HG02885 (cell line): Measurements from ENCODE around the gene LBX2.
A peak's percentile ranks its signal among the peaks of the same experiment; 100 is the strongest.

Source experiments
- ATAC-seq: cut with Tn5 transposase; IDR thresholded peaks from one replicate; pipeline ENCODE4 v1.9.1; 2021; ENCODE audit warnings: mild to moderate bottlenecking; ENCODE audit not compliant: unreplicated experiment, poor library complexity

Gene LBX2

DNA sequence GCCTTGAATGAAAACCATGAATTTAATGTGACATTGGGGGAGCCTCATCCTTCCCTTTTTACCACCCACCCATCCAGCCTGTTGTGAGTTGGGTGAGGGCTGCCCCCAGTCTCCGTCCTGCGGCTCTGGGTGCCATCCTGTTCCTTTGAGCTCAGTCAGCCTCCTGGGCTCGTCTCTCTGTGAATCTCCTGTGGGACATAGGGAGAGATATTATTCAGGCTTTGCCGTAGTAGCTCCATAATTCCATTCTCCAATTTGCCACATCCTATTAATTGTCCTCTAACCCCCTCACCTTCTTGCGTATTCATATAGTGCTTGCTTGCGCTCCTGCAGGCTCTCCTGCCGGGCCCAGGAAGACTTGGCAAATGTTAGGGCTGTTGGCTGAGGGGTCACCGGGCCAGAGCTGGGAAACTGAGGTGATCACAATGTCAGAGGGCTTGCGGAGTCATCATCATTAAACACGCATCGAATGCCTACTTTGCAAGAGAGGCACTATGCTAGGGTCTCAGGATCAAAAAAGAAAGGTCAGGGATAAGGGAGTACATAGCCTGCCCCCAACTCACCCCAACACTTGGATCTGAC, 27.3 kb upstream of the LBX2 start:
- no peak for ATAC-seq

DNA sequence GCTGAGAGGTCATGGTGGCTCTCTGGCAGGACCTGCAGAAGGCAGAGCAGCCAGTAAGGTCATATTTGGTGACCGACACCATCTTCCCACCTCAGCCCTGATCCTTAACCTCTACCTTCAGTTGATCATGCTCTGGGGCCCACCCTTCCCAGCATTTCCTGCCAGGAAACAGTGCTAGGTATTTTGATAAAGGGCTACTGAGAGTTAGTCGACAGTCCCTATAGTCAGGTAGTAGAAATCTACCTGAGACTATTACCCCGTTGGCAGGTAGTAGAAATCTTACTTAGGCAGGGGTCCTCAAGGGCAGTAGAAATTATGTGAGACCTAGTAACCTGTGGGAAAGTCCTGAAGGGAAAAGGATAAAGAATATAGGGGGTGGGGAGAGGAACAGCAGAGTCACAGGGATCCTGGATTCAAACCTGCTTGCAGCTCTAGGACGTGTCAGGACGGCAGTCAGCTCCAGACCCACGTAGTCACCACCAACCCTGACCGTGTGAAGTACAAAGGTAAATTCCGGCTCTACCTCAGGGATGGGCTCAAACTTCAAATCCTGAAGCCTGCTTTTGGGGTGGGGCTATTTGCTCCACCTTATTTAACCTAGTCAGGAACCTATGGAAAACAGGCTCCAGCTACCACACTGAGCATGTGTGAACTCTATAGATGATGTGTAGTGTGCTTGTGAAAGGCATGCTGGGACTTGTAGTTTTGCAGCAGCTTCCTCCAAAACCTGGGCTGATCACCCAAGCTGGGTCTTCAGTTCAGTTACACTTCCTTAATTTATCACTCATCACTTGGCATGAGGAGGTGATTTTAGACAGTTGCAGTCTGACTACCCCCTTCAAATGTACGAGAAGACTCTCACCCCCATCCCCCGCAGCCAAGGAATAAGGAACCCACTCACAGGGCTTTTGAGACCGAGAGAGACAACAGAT, 26.6 kb upstream of the LBX2 start, which contains the start of gene DQX1:
DQX1 (minus strand) TSS at position 515 of the 932 bp plus-strand sequence; CDS start at position 13, 502 bp downstream.
- ATAC-seq, result no peak

DNA sequence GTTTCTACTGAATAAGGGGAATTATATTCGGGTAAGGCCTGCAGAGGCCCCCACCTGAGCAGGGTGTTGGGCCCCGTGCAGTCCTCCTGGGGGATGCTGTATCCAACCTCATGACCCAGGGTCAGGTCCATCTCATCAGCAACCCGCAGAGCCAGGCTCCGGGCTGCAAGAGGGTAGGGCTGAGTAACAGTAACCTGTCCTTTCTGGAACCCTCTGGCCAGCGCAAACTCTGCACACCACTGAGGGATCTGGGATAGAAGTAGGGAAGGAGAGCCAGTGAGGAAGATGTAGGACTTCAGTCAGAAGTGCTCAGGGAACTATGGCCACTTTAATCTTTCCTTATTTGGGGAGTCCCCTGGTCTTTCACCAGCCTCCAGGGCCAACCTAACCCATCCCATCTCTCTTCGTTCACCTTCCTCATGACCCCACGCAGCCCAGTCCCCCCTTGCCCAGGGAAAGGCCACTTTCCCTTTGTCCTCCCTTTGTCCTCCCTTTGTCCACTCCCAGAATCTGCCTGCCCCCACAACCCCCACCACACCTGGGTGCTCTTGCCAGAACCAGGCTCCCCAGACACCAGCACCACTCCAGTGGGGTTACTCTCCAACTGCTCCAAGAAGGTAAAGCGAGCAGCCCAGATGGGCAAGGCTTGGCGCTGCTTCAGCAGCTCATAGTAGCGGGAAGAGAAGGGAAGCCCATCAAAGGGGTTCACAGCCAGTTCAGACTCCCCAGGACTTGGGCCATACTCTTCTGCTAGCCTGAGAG, 25.7 kb upstream of the LBX2 start:
- no peak for ATAC-seq

DNA sequence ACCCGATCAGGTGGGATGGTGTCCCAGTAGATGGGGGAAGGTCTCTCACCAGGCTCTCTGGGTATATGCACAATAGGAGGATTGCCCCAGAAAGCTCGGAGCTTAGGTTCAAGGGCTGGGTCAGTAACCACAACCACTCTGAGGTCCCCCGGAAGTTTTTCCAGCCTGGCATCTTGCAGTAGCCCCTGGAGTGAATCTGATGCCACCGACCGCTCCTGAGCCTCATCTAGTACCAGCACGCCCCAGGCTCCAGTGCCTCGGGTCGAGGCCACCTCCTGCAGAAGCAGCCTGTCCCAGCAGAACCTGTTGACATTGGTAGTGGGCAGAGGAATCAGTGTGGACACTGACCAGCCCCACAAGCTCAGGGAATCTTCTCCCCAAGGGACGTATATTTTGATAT, 24.6 kb upstream of the LBX2 start:
- no peak for ATAC-seq

DNA sequence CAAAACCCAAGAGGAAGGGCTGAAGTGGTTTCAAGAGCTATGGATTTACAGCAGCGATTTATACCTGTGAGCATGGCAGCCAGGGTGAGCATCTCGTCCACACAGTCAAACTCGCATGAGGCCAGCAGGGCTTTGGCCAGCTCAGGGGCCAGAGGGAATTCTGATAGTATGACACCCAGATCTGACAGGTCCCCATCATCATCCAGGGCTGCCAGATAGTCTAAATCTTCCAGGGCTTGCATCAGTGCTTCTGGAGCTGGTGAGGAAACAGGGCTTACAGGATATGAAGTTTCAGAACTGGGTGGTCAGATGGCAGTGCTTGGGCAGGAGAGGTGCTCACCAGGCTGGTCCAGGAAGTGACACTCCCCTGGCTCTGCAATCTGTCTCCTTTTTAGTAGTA, 23.1 kb upstream of the LBX2 start:
- no peak for ATAC-seq

- ATAC-seq, result no peak
Observed at GRCh38 chr2:74516650-74517049, 17.2 kb upstream of the LBX2 start.

DNA sequence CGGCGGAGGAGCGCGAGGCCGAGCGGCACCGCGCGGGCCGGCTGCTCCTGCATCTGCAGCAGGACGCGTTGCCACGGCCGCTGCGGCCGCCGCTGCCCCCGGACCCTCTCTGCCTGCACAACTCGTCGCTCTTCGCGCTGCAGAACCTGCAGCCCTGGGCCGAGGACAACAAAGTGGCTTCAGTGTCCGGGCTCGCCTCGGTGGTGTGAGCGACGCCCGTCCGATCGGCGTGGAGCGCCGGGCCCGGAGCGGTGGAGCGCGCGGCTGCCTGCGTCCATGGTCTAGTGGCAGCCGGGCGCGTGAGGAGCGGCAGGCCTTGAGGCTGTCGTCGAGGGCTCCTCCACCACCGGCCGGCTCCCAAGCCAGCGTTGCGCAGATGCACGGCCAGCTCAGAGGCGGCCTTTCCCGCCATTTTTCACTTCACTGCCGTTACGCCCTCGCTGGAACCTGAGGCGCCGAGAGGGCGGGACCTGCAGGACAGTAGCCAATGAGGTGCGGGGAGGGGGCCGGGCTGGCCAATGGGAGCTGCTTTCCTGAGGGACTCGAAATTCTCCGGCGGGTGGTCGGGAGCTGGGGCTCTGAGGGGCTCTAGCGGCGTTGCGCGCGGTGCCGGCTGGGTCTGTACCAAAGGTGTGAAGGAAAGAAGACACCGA, 16.7 kb upstream of the LBX2 start:
- peak; percentile 75 for ATAC-seq

DNA sequence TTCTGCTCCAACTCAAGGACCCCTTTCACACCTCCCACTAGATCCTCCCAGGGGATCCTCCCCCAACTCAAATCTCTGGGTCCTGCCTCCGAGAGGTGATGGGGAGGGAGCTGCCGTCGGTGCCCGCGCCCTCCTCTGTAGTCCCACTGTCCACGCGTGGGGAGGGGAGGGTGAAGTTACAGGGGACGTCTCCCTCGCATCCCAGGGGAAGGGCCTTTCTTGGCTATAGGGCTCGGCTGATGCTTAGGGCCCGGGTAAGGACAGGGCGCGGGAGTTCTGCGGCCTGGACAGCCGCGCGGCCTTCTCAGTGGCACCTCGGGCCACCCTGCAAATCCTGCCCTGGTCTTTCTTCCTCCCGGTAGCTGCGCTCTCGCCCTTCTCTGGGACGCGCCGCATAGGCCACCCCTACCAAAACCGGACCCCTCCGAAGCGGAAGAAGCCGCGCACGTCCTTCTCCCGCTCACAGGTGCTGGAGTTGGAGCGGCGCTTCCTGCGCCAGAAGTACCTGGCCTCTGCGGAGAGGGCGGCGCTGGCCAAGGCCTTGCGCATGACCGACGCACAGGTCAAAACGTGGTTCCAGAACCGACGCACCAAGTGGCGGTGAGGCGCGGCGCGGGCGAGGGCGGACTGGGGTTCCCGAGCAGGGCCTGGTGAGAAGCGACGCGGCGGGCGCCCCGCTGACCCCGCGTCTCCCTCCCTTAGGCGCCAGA, 16.0 kb upstream of the LBX2 start:
- ATAC-seq, result peak; percentile 24

DNA sequence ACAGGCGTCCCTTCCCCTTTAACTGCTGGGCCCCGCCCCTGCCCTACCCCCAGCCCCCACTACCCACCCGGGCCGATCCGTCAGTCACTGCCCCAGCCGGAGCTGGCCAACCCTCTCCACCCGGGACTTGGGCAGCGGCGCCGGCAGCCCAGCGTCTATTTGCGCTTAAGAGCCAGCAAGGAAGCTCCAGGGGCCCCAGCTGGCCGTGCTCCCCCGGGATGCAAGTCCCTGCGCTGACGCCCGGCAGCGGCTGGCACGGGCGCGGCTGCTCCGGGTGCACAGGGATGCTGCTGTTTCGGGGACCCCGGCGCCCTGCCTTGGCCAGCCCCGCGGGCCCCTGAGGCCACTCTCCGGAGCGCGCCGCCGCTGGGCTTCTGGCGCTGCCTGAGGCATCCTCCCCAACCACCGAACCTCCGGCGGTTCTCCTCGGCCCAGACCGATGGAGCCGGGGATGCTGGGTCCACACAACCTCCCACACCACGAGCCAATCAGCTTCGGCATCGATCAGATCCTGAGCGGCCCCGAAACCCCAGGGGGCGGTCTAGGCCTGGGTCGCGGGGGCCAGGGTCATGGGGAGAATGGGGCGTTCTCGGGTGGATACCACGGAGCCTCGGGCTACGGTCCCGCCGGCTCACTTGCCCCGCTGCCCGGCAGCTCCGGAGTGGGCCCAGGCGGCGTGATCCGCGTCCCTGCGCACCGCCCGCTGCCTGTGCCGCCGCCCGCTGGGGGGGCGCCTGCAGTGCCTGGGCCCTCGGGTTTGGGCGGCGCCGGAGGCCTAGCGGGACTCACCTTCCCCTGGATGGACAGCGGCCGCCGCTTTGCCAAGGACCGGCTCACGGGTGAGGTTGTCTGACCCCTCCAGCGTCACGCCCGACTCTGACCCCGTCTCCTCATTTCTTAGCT, 15.2 kb upstream of the LBX2 start, which contains the start of gene TLX2:
TLX2 (plus strand) TSS at position 83 of the 903 bp plus-strand sequence; CDS start at position 440, 357 bp downstream.
- no peak for ATAC-seq

DNA sequence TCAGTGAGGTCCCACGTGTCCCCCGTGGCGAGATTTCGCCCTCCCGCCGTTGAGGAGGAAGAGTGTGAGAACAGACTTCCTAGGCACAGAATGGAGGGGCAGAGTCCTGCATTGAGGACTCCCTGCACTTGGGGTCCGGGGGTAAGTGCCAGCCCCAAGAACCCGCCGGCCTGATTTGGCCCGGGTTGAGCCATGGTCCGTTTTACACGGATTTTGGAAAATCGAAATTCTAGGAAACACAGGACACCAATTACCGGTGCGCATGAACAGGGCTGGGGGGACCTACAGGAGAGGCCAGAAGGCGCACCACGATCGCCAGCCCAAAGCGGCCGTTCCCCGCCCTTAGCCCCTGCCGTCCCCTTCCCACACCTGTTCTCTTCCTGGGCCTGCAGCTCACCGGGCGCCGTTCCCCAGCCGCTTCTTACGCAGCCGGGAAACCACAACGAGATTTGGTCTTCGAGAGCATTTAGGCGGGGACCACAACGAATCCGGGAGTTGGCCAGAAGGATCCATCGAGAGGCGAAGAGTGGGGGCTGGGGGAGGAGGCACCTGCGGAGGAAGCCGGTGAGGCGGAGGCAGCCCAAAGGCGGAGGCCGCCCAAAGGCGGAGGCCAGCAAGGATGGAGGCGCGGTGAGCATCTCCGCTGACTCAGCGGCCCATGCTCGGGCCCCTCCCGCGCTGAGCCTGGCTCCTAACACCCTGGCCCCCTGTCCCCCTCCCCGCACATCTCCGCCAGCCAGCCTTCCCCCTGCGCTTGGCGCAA, 14.4 kb upstream of the LBX2 start:
- ATAC-seq, result no peak

GRCh38 chr2:74512744-74513604, 13.6 kb upstream of the LBX2 start:
- ATAC-seq, result no peak

DNA sequence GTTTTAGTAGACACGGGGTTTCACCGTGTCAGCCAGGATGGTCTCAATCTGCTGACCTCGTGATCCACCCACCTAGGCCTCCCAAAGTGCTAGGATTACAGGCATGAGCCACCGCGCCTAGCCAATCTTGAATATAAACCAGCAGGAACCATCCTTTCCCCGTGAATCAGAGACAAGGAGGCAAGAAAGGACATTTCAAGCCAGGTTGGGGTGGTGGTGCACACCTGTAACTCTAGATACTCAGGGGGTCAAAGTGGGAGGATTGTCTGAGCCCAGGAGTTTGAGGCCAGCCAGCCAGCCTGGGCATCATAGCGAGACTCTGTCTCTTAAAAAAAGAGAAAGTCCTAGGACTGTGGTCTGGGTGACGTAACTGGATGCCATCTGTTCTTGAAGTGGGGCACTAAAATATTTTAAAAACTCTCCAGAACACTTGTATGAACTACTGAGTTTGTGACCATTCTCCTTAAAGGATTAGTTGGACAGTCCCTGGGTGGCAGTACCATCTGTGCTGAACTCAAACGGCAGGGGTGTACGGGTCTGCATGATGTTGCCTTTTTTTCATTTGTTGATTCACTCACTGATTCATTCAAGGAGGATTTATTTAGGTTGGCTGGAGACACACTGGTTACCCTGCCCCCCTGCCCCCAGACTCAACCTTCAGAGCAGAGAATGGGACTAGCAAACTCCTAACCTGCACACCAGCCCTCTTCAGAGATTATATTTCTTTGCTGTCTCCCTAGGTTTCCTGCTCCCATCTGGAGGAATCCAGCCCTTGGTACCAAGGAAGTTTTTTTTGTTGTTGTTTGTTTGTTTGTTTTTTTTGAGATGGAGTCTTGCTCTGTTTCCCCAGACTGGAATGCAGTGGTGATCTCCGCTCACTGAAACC, 11.9 kb upstream of the LBX2 start:
- ATAC-seq, result no peak

DNA sequence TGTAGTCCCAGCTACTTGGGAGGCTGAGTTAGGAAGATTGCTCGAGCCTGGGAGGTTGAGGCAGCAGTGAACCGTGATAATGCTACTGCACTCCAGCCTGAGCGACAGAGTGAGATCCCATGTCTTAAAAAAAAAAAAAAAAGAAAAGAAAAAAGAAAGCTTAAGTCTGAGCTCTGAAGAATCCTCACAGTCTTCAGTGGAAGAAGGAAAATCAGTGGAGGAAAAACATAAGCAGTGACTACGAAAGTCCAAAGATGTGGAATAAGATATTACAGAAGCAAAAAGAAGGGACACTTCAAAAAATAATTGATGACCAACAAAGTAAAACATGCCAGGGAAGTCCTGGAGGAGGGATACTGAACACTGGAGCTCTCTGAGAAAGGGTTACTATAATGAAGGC, 10.9 kb upstream of the LBX2 start:
- ATAC-seq, result no peak

GRCh38 chr2:74507926-74508520, 8.6 kb upstream of the LBX2 start:
- ATAC-seq, result no peak

DNA sequence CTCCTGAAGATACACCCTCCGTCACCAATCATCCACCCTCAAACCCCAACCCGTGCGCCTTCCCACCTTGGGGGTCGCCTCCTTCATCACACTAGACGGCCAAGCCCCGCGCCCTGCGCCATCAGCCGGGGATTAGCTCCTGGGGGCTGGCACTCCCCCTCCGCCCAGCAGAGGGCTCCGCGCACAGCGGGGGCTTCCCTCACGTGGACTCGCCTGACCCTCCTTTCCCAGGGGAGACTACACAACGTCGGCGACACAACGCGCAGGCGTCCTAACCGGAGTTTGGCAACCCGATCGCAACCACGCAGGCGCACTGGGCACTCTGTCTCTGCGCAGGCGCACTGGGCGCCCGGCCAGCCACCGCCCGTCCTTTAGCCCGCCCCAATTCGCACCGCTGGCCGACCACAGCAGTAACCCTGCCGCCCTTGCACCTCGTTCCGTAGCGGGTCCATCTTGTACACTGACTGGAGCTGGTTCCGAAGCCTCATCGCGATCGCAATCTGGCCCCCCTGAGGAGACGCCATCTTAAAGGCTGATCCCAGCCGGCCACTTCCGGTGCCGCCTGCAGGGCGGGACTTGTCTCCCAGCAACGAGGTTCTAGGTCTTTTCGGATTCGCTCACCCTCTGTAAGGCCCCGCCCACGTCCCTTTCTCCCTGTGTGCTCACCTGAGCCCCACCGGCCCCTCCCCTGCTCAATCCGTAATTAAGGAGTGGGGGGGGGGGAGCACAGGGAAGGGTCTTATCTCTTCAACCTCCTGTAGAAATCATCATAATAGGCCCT, 7.9 kb upstream of the LBX2 start, which contains the start of gene PCGF1:
PCGF1 (minus strand) TSS at position 551 of the 781 bp plus-strand sequence; CDS start at position 524, 27 bp downstream.
- peak; percentile 90 for ATAC-seq
